Hepatocyte (in vitro differentiated cells): ENCODE measurements around the gene DCAF11. TPM values are rescaled to one million over a fixed set of nuclear protein-coding genes. Genes with fewer than 3 reads are reported as not detected.

Source experiments
- DNase-seq: peaks from one replicate; pipeline ENCODE4 v3.0.0-alpha.2; 2016; ENCODE audit warnings: low spot score
- H2AFZ ChIP-seq: fragments of 200-600 bp; sonication (generic); 2 replicates; pipeline ENCODE4 v1.6.0; 2016; ENCODE audit warnings: antibody characterized with exemption, mild to moderate bottlenecking
- H3K27ac ChIP-seq: fragments of 200-600 bp; sonication (generic); 2 replicates; pipeline ENCODE4 v1.5.1; 2016; ENCODE audit warnings: mild to moderate bottlenecking
- H3K27me3 ChIP-seq: fragments of 200-600 bp; sonication (generic); 2 replicates; pipeline ENCODE4 v1.6.1; 2016
- H3K36me3 ChIP-seq: fragments of 200-600 bp; sonication (generic); replicated peaks from 2 replicates; pipeline ENCODE4 v1.5.1; 2016; ENCODE audit warnings: low read depth; ENCODE audit not compliant: insufficient read depth
- H3K4me1 ChIP-seq: fragments of 200-600 bp; sonication (generic); 2 replicates; pipeline ENCODE4 v1.5.1; 2016; ENCODE audit warnings: mild to moderate bottlenecking, moderate library complexity; ENCODE audit not compliant: insufficient read depth
- H3K4me2 ChIP-seq: fragments of 200-600 bp; sonication (generic); 2 replicates; pipeline ENCODE4 v1.6.0; 2016
- H3K4me3 ChIP-seq: fragments of 200-600 bp; sonication (generic); 2 replicates; pipeline ENCODE4 v1.5.1; 2016; ENCODE audit warnings: mild to moderate bottlenecking
- H3K79me2 ChIP-seq: fragments of 200-600 bp; sonication (generic); 2 replicates; pipeline ENCODE4 v1.6.0; 2017; ENCODE audit warnings: mild to moderate bottlenecking
- H3K9me2 ChIP-seq: fragments of 200-600 bp; sonication (generic); replicated peaks from 2 replicates; pipeline ENCODE4 v1.6.0; 2017; ENCODE audit warnings: mild to moderate bottlenecking; ENCODE audit not compliant: insufficient read depth
- H3K9me3 ChIP-seq: fragments of 200-600 bp; sonication (generic); 2 replicates; pipeline ENCODE4 v1.5.1; 2016; ENCODE audit warnings: low read depth, mild to moderate bottlenecking
- H4K20me1 ChIP-seq: fragments of 200-600 bp; sonication (generic); 2 replicates; pipeline ENCODE4 v1.6.0; 2016; ENCODE audit warnings: mild to moderate bottlenecking; ENCODE audit not compliant: insufficient read depth, poor library complexity, severe bottlenecking
- CTCF ChIP-seq: fragments of 200-600 bp; sonication (generic); IDR thresholded peaks from 2 replicates; pipeline ENCODE4 v1.5.1; 2016; ENCODE audit warnings: antibody characterized with exemption, mild to moderate bottlenecking; ENCODE audit not compliant: poor library complexity
- EZH2 ChIP-seq: fragments of 200-600 bp; sonication (generic); IDR thresholded peaks from 2 replicates; pipeline ENCODE4 v1.6.1; 2016; ENCODE audit warnings: antibody characterized with exemption, mild to moderate bottlenecking, borderline replicate concordance
- EZH2phosphoT487 ChIP-seq: fragments of 200-600 bp; sonication (generic); IDR thresholded peaks from one replicate; pipeline ENCODE4 v1.6.1; 2018; ENCODE audit warnings: antibody characterized with exemption, mild to moderate bottlenecking, low read depth, moderate library complexity; ENCODE audit not compliant: unreplicated experiment, severe bottlenecking
- WGBS: methylation state at CpG from one replicate; pipeline ENCODE4 v1.1.6; 2016; ENCODE audit warnings: low lambda C conversion rate; ENCODE audit errors: missing lambda C conversion rate; 5-methylcytosine and 5-hydroxymethylcytosine counted together
- polyA plus RNA-seq: library from polyadenylated mRNA; unstranded; fragments of >200 nt; fragmentation: Nextera tagmentation; extraction: Ambion mirVana; gene quantifications from 2 replicates; pipeline ENCODE4 v1.2.1, GENCODE V29; 2016
- total RNA-seq: library from RNA; depleted of rRNA; stranded (reverse); fragments of >200 nt; gene quantifications from 2 replicates; pipeline ENCODE4 v1.2.3, GENCODE V29; 2014

The DCAF11 gene
- total and polyA plus RNA-seq, 2 experiments from 2014 or later, result 55.6 to 78.9 TPM

- DNase-seq, result no peak
- no peak overlapping the region for H2AFZ ChIP-seq
- no peaks in the 10 kb centered on the region for H3K9me2 ChIP-seq
- H3K4me2 ChIP-seq, result no peak overlapping the region
- H3K79me2 ChIP-seq, result peaks cover 25% of the 10 kb centered on the region
- peaks cover 5% of the 10 kb centered on the region for H4K20me1 ChIP-seq
- 98% methylated on average over 5 of the region's 5 CpGs for WGBS
- no peak overlapping the region for H3K27ac ChIP-seq
- no peaks in the 10 kb centered on the region for H3K9me3 ChIP-seq
- peaks cover 13% of the 10 kb centered on the region for H3K4me1 ChIP-seq
- H3K4me3 ChIP-seq, result no peak overlapping the region
- no peak for TF ChIP-seq CTCF
- TF ChIP-seq EZH2phosphoT487, result no peak
- no peaks in the 10 kb centered on the region for H3K27me3 ChIP-seq
- no peaks in the 10 kb centered on the region for H3K36me3 ChIP-seq
These were observed 51.2 kb downstream of the DCAF11 start for GRCh38 chr14:24165785-24166184.

DNA sequence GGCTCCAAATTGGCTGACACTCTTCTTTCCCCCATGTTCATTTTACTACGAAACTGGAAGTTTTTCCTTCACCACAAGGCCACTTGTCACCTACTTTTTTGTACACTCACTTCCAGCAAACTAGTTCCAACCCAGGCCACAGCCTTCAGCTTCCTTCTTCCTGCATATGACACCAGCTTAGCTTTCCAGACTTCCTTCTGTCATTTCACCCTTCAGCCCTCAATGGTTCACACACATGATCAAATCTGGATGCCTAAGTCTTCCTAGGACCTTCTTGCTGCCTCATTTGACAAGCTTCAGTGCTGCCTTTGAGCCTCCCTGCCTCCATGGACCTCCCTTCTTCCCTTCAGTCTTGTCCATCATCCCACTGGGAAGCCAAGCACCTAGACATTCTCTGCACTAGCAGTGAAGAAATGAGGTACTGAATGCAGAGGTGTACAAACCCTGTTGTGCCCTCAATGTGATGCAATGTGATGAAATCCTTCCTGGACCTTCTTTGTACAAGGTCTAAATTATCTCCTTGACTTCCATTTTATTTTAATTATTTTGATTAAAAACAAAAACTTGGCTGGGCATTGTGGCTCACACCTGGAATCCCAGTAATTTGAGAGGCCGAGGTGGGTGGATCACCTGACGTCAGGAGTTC lies 53.0 kb downstream of the DCAF11 start:
- Histone ChIP-seq H3K4me3 (no peak overlapping the region), H3K9me2 (no peaks in the 10 kb centered on the region), H3K27ac (no peak overlapping the region), H3K79me2 (peaks cover 16% of the 10 kb centered on the region), H3K36me3 (no peaks in the 10 kb centered on the region), H3K9me3 (no peaks in the 10 kb centered on the region), H3K4me1 (no peaks in the 10 kb centered on the region), H2AFZ (no peak overlapping the region), H4K20me1 (peaks cover 5% of the 10 kb centered on the region), H3K4me2 (no peak overlapping the region), H3K27me3 (no peaks in the 10 kb centered on the region)
- TF ChIP-seq EZH2 (no peak), EZH2phosphoT487 (no peak), CTCF (no peak)
- DNase-seq, result no peak
- WGBS, result 93% methylated on average over 3 of the region's 3 CpGs

- Histone ChIP-seq H2AFZ (peak within 1 kb of the TSS; percentile 16), H3K4me1 (peaks cover 5% of the 10 kb centered on the region), H3K79me2 (peaks cover 25% of the 10 kb centered on the region), H3K27ac (peak within 1 kb of the TSS; percentile 71), H3K4me3 (peak within 1 kb of the TSS; percentile 11), H3K4me2 (peak within 1 kb of the TSS; percentile 81), H3K9me3 (no peaks in the 10 kb centered on the region), H3K27me3 (no peaks in the 10 kb centered on the region), H3K9me2 (no peaks in the 10 kb centered on the region), H4K20me1 (no peaks in the 10 kb centered on the region), H3K36me3 (peaks cover 2% of the 10 kb centered on the region)
- TF ChIP-seq EZH2 (no peak), EZH2phosphoT487 (no peak), CTCF (no peak)
- peak; percentile 95 for DNase-seq
- 11% methylated on average over 58 of the region's 63 CpGs for WGBS
These were observed 57.1 kb downstream of the DCAF11 start, which contains the start of gene REC8 for GRCh38 chr14:24171422-24172260. REC8 (plus strand) TSS chr14:24172080; CDS start chr14:24172553, 473 bp downstream.
